Measurements from ENCODE around the gene EIF4G1.
A peak's percentile ranks its signal among the peaks of the same experiment; 100 is the strongest.

Gene EIF4G1

DNA sequence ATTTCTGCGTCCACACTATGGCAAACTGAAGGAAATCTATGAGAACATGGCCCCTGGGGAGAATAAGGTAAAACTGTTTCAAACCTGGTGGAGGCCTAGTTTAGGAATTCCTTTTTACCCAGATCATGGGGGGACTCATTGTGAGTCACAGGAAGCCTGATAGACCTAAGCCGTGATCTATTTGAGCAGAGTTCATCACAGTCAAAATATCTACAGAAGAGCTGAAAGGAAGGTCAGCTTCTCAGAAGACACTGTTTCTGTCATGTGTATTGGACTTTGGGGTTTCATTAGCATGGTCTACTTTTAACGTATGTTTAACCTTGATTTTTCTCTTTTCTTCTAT, 14.1 kb upstream of the EIF4G1 start:
- no peak for DNase-seq

- no peak for DNase-seq
These were observed 8.8 kb upstream of the EIF4G1 start for GRCh38 chr3:184305577-184305976.

DNA sequence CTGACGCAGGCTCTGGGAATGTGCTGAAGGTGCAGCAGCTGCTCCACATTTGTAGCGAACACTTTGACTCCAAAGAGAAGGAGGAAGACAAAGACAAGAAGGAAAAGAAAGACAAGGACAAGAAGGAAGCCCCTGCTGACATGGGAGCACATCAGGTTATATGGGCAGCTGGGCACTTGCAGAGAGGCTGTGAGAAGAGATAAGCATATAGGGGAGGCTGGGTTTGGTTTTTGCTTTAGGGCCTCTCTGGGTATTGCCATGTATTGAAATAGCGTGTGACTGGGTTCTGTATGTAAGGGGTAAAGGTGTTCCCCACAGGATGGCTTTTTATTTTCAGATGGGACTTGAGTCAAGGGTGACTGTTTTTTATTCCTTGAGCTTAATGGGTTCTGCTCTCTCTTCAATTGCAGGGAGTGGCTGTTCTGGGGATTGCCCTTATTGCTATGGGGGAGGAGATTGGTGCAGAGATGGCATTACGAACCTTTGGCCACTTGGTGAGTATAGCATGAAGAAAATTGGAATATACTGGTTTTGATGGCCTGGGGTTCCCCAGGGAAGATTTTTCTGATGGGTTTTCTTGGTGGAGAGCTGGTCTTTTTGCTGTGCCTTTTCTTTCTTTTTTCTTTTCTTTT, 7.9 kb upstream of the EIF4G1 start:
- no peak for DNase-seq

GRCh38 chr3:184307915-184308314, 6.5 kb upstream of the EIF4G1 start:
- no peak for DNase-seq

- no peak for DNase-seq
These were observed 5.7 kb upstream of the EIF4G1 start for GRCh38 chr3:184308744-184309143.

DNA sequence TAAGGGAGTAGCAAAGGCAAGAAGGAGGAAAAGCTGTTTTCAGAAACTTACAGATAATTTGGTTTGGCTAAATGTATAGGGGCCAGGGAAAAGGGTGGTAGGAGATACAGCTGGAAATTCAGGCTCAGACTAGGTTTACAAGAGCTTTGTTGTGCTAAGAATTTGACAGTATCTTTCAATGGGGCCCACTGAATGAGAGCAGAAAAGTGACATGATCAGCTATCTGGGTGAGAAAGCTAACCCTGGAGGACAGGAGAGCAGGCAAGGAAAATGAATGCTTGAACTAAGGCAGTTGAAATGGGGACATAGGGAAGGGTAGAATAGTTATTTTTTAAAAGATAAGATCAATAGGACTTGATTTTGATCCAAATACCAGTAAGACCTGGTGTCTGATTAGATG, 2.8 kb upstream of the EIF4G1 start:
- no peak for DNase-seq

- DNase-seq: peak in 44 of 51 donors; percentile 26 to 78 (median 54)
These were observed 515 bp downstream of the EIF4G1 start for GRCh38 chr3:184314700-184315542.

- DNase-seq: peak in 1 of 51 donors; percentile 50
These were observed 1.1 kb downstream of the EIF4G1 start for GRCh38 chr3:184315543-184315867.

- peak in 2 of 51 donors; percentile 4 to 13 for DNase-seq
These were observed 1.7 kb downstream of the EIF4G1 start for GRCh38 chr3:184315871-184316661.

GRCh38 chr3:184316792-184317191, 2.4 kb downstream of the EIF4G1 start:
- DNase-seq: no peak

DNA sequence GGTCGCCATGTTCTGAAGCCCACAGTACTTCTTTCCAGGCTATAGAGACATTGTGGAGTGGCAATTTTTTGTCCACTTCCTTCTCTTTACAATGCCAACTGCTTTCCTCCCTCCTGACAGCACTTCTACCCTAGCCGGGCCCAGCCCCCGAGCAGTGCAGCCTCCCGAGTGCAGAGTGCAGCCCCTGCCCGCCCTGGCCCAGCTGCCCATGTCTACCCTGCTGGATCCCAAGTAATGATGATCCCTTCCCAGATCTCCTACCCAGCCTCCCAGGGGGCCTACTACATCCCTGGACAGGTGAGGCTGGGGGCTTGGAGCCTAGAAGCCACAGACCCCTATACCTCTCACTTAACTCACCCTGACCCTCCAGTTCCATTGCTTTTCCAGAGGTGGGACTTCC, 2.8 kb downstream of the EIF4G1 start:
- DNase-seq: no peak

GRCh38 chr3:184320104-184320445, 5.7 kb downstream of the EIF4G1 start:
- peak; percentile 24 to 97 (median 88) for DNase-seq

GRCh38 chr3:184321666-184322065, 7.3 kb downstream of the EIF4G1 start:
- no peak for DNase-seq

- no peak for DNase-seq
These were observed 8.5 kb downstream of the EIF4G1 start for GRCh38 chr3:184322731-184323487.

DNA sequence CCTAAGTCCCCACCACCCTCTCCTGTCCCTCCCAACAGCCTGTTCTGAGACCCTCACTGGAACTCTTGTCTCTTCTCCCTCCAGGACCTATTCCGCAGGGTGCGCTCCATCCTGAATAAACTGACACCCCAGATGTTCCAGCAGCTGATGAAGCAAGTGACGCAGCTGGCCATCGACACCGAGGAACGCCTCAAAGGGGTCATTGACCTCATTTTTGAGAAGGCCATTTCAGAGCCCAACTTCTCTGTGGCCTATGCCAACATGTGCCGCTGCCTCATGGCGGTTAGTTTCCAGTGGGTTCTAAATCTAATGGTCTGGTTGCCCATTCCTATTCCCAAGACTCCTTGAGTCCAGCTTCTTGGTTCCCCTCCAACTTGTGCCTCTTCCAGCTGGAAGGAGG, 9.3 kb downstream of the EIF4G1 start:
- no peak for DNase-seq

- DNase-seq: no peak
These were observed 10.9 kb downstream of the EIF4G1 start for GRCh38 chr3:184325269-184325668.

DNA sequence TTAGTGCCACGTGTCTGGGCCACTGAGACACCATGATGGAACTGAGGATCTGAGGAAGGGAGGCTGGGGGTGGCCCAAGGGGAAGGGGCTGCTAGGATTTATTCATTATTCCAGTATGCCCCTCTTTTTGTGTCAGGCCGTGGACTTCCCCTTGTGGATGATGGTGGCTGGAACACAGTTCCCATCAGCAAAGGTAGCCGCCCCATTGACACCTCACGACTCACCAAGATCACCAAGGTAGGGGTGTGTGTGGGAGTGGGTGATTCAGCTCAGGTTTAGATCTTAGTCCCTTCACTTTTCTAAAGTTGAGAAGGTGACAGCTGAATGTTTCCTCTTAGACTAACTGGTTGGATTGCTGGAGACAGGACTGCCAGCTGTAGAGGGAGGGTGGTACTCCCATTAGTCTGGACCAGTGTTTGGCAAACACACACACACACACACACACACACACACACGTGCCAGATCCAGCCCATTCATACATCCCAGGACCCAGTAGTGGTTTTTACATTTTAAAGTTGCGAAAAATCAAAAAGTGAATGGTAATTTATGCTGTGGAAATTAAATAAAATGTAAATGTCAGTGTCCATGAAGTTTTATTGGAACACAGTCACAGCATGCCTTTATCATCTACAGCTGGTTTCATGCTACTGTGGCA, 11.4 kb downstream of the EIF4G1 start:
- no peak for DNase-seq

GRCh38 chr3:184327171-184327570, 12.8 kb downstream of the EIF4G1 start:
- DNase-seq: no peak

GRCh38 chr3:184328516-184328915, 14.1 kb downstream of the EIF4G1 start:
- no peak for DNase-seq

GRCh38 chr3:184332370-184333090, 18.1 kb downstream of the EIF4G1 start:
- DNase-seq: no peak

- no peak for DNase-seq
These were observed 18.8 kb downstream of the EIF4G1 start for GRCh38 chr3:184333190-184333589.
